HepG2 (cell line): ENCODE data around the gene FGFR4. TPM values are rescaled to one million over a fixed set of nuclear protein-coding genes. Genes with fewer than 3 reads are reported as not detected.

ENCODE experiments used
- CREM ChIP-seq, 2 experiments: sonication (generic) in 1 of 2; formaldehyde crosslinking in 1 of 2; IDR thresholded peaks; 2 replicates each; pipeline versions ENCODE4 v1.4.0 to v1.6.1; 2016 to 2020; ENCODE audit warnings: antibody characterized with exemption in 1 of 2, mild to moderate bottlenecking in 1 of 2, missing genetic modification reagents in 1 of 2
- DNMT1 ChIP-seq: sonication (generic); formaldehyde crosslinking; IDR thresholded peaks from 2 replicates; pipeline ENCODE4 v1.5.1; 2020; ENCODE audit warnings: mild to moderate bottlenecking, missing genetic modification reagents
- EEA1 ChIP-seq: sonication (generic); formaldehyde crosslinking; IDR thresholded peaks from 2 replicates; pipeline ENCODE4 v1.5.1; 2020; ENCODE audit warnings: mild to moderate bottlenecking, missing genetic modification reagents, borderline replicate concordance
- KDM2A ChIP-seq: sonication (generic); formaldehyde crosslinking; IDR thresholded peaks from 2 replicates; pipeline ENCODE4 v1.4.0; 2020; ENCODE audit warnings: low read depth, missing genetic modification reagents, borderline replicate concordance
- MIXL1 ChIP-seq: IDR thresholded peaks from 2 replicates; pipeline ENCODE4 v1.6.1; 2016
- SAP130 ChIP-seq: IDR thresholded peaks from 2 replicates; pipeline ENCODE4 v1.6.1; 2016; ENCODE audit warnings: low read depth
- SNAPC2 ChIP-seq: sonication (generic); formaldehyde crosslinking; IDR thresholded peaks from 2 replicates; pipeline ENCODE4 v1.8.1; 2022; ENCODE audit warnings: mild to moderate bottlenecking, missing genetic modification reagents
- TARDBP ChIP-seq: sonication (generic); formaldehyde crosslinking; IDR thresholded peaks from 2 replicates; pipeline ENCODE4 v1.8.0; 2022; ENCODE audit warnings: mild to moderate bottlenecking, missing genetic modification reagents
- ZFP37 ChIP-seq: sonication (generic); formaldehyde crosslinking; IDR thresholded peaks from 2 replicates; pipeline ENCODE4 v1.4.0; 2020; ENCODE audit warnings: missing genetic modification reagents, borderline replicate concordance
- ZFP90 ChIP-seq: sonication (generic); formaldehyde crosslinking; IDR thresholded peaks from 2 replicates; pipeline ENCODE4 v1.8.0; 2022; ENCODE audit warnings: missing genetic modification reagents, mild to moderate bottlenecking, inconsistent platforms, borderline replicate concordance
- ZNF629 ChIP-seq: sonication (generic); formaldehyde crosslinking; conservative IDR thresholded peaks from 2 replicates; pipeline ENCODE4 v1.5.0; 2020; ENCODE audit warnings: missing genetic modification reagents
- polyA plus RNA-seq, 8 experiments: library from polyadenylated mRNA; depleted of rRNA in 3 of 8; stranded (reverse) in 7 of 8; unstranded in 1 of 8; fragments of >200 nt; fragmentation: Illumina TruSeq in 4 of 8; extraction: Trizol in 4 of 8; gene quantifications; 2 replicates each; pipeline versions ENCODE4 v1.2.1 to v1.2.3, GENCODE V29; 2011 to 2016; ENCODE audit warnings: low read depth in 4 of 8, missing spikeins in 1 of 8, mixed read lengths in 1 of 8; ENCODE audit not compliant: insufficient read depth in 1 of 8
- total RNA-seq, 5 experiments: library from RNA; depleted of rRNA; stranded (reverse); fragments of >200 nt; fragmentation: Illumina TruSeq; extraction: Trizol; gene quantifications; 2 replicates each; pipeline ENCODE4 v1.2.3, GENCODE V29; 2016; ENCODE audit warnings: low read depth in 1 of 5
- TF ChIP-seq, protein P1 (sequence below): sonication (generic); formaldehyde crosslinking; IDR thresholded peaks from 2 replicates; pipeline ENCODE4 v1.8.1; 2022; ENCODE audit warnings: mild to moderate bottlenecking, missing genetic modification reagents
- TF ChIP-seq, protein P2 (sequence below): sonication (generic); formaldehyde crosslinking; IDR thresholded peaks from 2 replicates; pipeline ENCODE4 v1.5.1; 2020; ENCODE audit warnings: missing genetic modification reagents, mild to moderate bottlenecking, borderline replicate concordance
- TF ChIP-seq, protein P3 (sequence below): sonication (generic); formaldehyde crosslinking; IDR thresholded peaks from 2 replicates; pipeline ENCODE4 v1.5.0; 2020; ENCODE audit warnings: mild to moderate bottlenecking, missing genetic modification reagents, borderline replicate concordance
- TF ChIP-seq, protein P4 (sequence below): sonication (generic); formaldehyde crosslinking; IDR thresholded peaks from 2 replicates; pipeline ENCODE4 v1.4.0; 2020; ENCODE audit warnings: low read depth, missing genetic modification reagents
- TF ChIP-seq, protein P5 (sequence below): sonication (generic); formaldehyde crosslinking; IDR thresholded peaks from 2 replicates; pipeline ENCODE4 v1.5.0; 2020; ENCODE audit warnings: missing genetic modification reagents, mild to moderate bottlenecking, borderline replicate concordance
- TF ChIP-seq, protein P6 (sequence below): sonication (generic); formaldehyde crosslinking; IDR thresholded peaks from 2 replicates; pipeline ENCODE4 v1.8.1; 2023; ENCODE audit warnings: mild to moderate bottlenecking, missing genetic modification reagents, borderline replicate concordance

Gene FGFR4
- total and polyA plus RNA-seq, 2 of the 13 experiments (the other 11 are each of a cell fraction or from before 2014, with no cell fraction given): 129 to 219 TPM

DNA sequence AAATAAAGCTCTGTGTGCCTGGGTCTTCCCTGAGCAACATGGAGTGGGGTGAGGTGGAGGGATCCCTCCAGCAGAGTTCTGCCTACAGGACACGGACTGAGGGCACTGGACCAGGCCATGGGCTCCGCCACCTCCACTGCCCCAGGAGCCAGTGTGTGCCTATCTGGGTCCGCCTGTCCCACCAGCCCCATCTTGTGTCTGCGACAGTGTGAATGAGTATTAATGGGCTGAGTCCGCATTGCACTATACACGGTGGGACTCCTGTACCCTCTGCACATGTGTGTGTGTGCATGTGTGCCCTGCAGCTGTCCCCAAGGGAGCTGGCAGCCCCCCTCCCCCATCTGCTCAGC lies 11.4 kb downstream of the FGFR4 start (continued):
- TF ChIP-seq CREM (IDR thresholded peaks at IDR 0.05): no peak
- TF ChIP-seq CREM (CRISPR knock-in tag; IDR thresholded peaks at IDR 0.05): no peak
- no peak for TF ChIP-seq KDM2A (CRISPR knock-in tag)
- TF ChIP-seq TARDBP (CRISPR knock-in tag): no peak
- TF ChIP-seq MIXL1 (CRISPR knock-in tag): no peak
- no peak for TF ChIP-seq SAP130
- no peak for TF ChIP-seq DNMT1 (CRISPR knock-in tag)
- no peak for TF ChIP-seq ZNF629 (CRISPR knock-in tag)
- no peak for TF ChIP-seq EEA1 (CRISPR knock-in tag)
- TF ChIP-seq, protein P1, sequence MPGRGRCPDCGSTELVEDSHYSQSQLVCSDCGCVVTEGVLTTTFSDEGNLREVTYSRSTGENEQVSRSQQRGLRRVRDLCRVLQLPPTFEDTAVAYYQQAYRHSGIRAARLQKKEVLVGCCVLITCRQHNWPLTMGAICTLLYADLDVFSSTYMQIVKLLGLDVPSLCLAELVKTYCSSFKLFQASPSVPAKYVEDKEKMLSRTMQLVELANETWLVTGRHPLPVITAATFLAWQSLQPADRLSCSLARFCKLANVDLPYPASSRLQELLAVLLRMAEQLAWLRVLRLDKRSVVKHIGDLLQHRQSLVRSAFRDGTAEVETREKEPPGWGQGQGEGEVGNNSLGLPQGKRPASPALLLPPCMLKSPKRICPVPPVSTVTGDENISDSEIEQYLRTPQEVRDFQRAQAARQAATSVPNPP (CRISPR knock-in tag): no peak
- TF ChIP-seq, protein P2, sequence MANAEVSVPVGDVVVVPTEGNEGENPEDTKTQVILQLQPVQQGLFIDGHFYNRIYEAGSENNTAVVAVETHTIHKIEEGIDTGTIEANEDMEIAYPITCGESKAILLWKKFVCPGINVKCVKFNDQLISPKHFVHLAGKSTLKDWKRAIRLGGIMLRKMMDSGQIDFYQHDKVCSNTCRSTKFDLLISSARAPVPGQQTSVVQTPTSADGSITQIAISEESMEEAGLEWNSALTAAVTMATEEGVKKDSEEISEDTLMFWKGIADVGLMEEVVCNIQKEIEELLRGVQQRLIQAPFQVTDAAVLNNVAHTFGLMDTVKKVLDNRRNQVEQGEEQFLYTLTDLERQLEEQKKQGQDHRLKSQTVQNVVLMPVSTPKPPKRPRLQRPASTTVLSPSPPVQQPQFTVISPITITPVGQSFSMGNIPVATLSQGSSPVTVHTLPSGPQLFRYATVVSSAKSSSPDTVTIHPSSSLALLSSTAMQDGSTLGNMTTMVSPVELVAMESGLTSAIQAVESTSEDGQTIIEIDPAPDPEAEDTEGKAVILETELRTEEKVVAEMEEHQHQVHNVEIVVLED (CRISPR knock-in tag): no peak
- TF ChIP-seq, protein P3, sequence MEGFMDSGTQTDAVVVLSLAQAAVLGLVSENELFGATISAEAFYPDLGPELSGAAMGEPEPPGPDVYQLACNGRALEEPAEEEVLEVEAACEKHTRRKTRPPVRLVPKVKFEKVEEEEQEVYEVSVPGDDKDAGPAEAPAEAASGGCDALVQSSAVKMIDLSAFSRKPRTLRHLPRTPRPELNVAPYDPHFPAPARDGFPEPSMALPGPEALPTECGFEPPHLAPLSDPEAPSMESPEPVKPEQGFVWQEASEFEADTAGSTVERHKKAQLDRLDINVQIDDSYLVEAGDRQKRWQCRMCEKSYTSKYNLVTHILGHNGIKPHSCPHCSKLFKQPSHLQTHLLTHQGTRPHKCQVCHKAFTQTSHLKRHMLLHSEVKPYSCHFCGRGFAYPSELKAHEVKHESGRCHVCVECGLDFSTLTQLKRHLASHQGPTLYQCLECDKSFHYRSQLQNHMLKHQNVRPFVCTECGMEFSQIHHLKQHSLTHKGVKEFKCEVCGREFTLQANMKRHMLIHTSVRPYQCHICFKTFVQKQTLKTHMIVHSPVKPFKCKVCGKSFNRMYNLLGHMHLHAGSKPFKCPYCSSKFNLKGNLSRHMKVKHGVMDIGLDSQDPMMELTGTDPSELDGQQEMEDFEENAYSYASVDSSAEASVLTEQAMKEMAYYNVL: no peak
- TF ChIP-seq, protein P4, sequence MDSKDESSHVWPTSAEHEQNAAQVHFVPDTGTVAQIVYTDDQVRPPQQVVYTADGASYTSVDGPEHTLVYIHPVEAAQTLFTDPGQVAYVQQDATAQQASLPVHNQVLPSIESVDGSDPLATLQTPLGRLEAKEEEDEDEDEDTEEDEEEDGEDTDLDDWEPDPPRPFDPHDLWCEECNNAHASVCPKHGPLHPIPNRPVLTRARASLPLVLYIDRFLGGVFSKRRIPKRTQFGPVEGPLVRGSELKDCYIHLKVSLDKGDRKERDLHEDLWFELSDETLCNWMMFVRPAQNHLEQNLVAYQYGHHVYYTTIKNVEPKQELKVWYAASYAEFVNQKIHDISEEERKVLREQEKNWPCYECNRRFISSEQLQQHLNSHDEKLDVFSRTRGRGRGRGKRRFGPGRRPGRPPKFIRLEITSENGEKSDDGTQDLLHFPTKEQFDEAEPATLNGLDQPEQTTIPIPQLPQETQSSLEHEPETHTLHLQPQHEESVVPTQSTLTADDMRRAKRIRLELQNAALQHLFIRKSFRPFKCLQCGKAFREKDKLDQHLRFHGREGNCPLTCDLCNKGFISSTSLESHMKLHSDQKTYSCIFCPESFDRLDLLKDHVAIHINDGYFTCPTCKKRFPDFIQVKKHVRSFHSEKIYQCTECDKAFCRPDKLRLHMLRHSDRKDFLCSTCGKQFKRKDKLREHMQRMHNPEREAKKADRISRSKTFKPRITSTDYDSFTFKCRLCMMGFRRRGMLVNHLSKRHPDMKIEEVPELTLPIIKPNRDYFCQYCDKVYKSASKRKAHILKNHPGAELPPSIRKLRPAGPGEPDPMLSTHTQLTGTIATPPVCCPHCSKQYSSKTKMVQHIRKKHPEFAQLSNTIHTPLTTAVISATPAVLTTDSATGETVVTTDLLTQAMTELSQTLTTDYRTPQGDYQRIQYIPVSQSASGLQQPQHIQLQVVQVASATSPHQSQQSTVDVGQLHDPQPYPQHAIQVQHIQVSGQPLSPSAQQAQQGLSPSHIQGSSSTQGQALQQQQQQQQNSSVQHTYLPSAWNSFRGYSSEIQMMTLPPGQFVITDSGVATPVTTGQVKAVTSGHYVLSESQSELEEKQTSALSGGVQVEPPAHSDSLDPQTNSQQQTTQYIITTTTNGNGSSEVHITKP (CRISPR knock-in tag): no peak
- TF ChIP-seq, protein P5, sequence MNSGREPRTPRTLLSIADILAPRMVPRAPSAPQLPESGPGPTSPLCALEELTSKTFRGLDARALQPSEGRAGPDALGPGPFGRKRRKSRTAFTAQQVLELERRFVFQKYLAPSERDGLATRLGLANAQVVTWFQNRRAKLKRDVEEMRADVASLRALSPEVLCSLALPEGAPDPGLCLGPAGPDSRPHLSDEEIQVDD (CRISPR knock-in tag): no peak
- no peak for TF ChIP-seq SNAPC2 (CRISPR knock-in tag)
- TF ChIP-seq, protein P6, sequence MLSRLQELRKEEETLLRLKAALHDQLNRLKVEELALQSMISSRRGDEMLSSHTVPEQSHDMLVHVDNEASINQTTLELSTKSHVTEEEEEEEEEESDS: no peak
- no peak for TF ChIP-seq ZFP90 (CRISPR knock-in tag)
- no peak for TF ChIP-seq ZFP37 (CRISPR knock-in tag)
